CD8-positive, alpha-beta memory T cell (primary cell): ENCODE data around the gene ITSN1. TPM values are rescaled to one million over a fixed set of nuclear protein-coding genes. Genes with fewer than 3 reads are reported as not detected.

ENCODE experiments used
- CTCF ChIA-PET: fragments of 350-600 bp; sonication (Branson Sonifier 250); formaldehyde crosslinking; loops from one replicate; lab custom pipeline; 2021; ENCODE audit warnings: antibody characterized with exemption; lab: Charles Lee
- POLR2A ChIA-PET: fragments of 350-600 bp; sonication (Branson Sonifier 250); formaldehyde crosslinking; loops from one replicate; lab custom pipeline; 2021; ENCODE audit warnings: antibody characterized with exemption; lab: Charles Lee
- DNase-seq, 5 donors: peaks; one replicate each; pipeline versions ENCODE4 v3.0.0 to v3.0.0-alpha.2; 2020 to 2022; ENCODE audit warnings: mixed read lengths in 1 of 5
- H3K27ac ChIP-seq: one replicate; pipeline ENCODE4 v1.7.0; 2013; ENCODE audit warnings: low read depth, mild to moderate bottlenecking, low read length, moderate library complexity
- H3K27me3 ChIP-seq: 2 replicates; pipeline ENCODE4 v1.7.0; 2013; ENCODE audit warnings: low read length, mild to moderate bottlenecking; ENCODE audit not compliant: insufficient read depth, poor library complexity, severe bottlenecking
- H3K36me3 ChIP-seq: 2 replicates; pipeline ENCODE4 v1.7.0; 2013; ENCODE audit warnings: mild to moderate bottlenecking, low read length, moderate library complexity; ENCODE audit not compliant: insufficient read depth
- H3K4me1 ChIP-seq: 2 replicates; pipeline ENCODE4 v1.7.0; 2013; ENCODE audit warnings: mild to moderate bottlenecking, low read length, moderate library complexity; ENCODE audit not compliant: insufficient read depth
- H3K4me3 ChIP-seq: 2 replicates; pipeline ENCODE4 v1.7.0; 2013; ENCODE audit warnings: mild to moderate bottlenecking, low read length
- H3K9me3 ChIP-seq: 2 replicates; pipeline ENCODE4 v1.7.0; 2013; ENCODE audit warnings: mild to moderate bottlenecking, low read length
- H3K27ac Mint-ChIP-seq, 8 donors: one replicate each; pipeline ENCODE4 v1.8.0; 2020 to 2021; ENCODE audit warnings: mixed read lengths in 8 of 8, mild to moderate bottlenecking in 6 of 8, inconsistent platforms in 3 of 8, moderate library complexity in 3 of 8
- H3K27me3 Mint-ChIP-seq, 2 donors: one replicate each; pipeline ENCODE4 v1.8.0; 2020 to 2021; ENCODE audit warnings: mixed read lengths in 2 of 2, mild to moderate bottlenecking in 1 of 2, moderate library complexity in 1 of 2
- H3K36me3 Mint-ChIP-seq, 3 donors: one replicate each; pipeline ENCODE4 v1.8.0; 2020 to 2021; ENCODE audit warnings: mixed read lengths in 3 of 3, inconsistent platforms in 1 of 3, mild to moderate bottlenecking in 1 of 3
- H3K4me1 Mint-ChIP-seq, 3 donors: one replicate each; pipeline ENCODE4 v1.8.0; 2020 to 2021; ENCODE audit warnings: mixed read lengths in 3 of 3, inconsistent platforms in 1 of 3, mild to moderate bottlenecking in 1 of 3
- H3K4me3 Mint-ChIP-seq, 7 donors: one replicate each; pipeline ENCODE4 v1.8.0; 2020 to 2021; ENCODE audit warnings: mixed read lengths in 7 of 7, mild to moderate bottlenecking in 6 of 7, moderate library complexity in 4 of 7, inconsistent platforms in 2 of 7
- H3K9me3 Mint-ChIP-seq, 5 donors: one replicate each; pipeline ENCODE4 v1.8.0; 2020 to 2022; ENCODE audit warnings: mixed read lengths in 5 of 5, mild to moderate bottlenecking in 3 of 5, moderate library complexity in 2 of 5, inconsistent platforms in 1 of 5
- polyA plus RNA-seq: library from polyadenylated mRNA; unstranded; fragments of 300-500 nt; fragmentation: Illumina TruSeq; gene quantifications from one replicate; pipeline ENCODE4 v1.2.3, GENCODE V29; 2021
- total RNA-seq, 2 experiments: library from RNA; stranded (reverse); gene quantifications; one replicate each; pipeline ENCODE4 v1.2.3, GENCODE V29; 2021

Gene ITSN1
- total and polyA plus RNA-seq, 3 experiments from 2014 or later, result 2.7 to 5.5 (median 4.9) TPM

GRCh38 chr21:33791073-33791472, 148.8 kb downstream of the ITSN1 start:
- Histone ChIP-seq H3K36me3 (no peaks in the 10 kb centered on the region), H3K4me3 (no peak overlapping the region), H3K9me3 (no peaks in the 10 kb centered on the region), H3K4me1 (no peaks in the 10 kb centered on the region), H3K27me3 (no peaks in the 10 kb centered on the region), H3K27ac (no peak overlapping the region)
- H3K4me3 Mint-ChIP-seq, result no peak overlapping the region
- H3K27ac Mint-ChIP-seq, result no peak overlapping the region
- no peak for DNase-seq
- no peaks in the 10 kb centered on the region for H3K36me3 Mint-ChIP-seq
- CTCF ChIA-PET, result no interaction called here
- peaks cover 4 to 13% of the 10 kb centered on the region in 2 donors for H3K27me3 Mint-ChIP-seq
- H3K9me3 Mint-ChIP-seq, result no peaks in the 10 kb centered on the region
- POLR2A ChIA-PET, result no interaction called here
- no peaks in the 10 kb centered on the region for H3K4me1 Mint-ChIP-seq

- Histone ChIP-seq H3K4me1 (no peaks in the 10 kb centered on the region), H3K9me3 (no peaks in the 10 kb centered on the region), H3K27me3 (no peaks in the 10 kb centered on the region), H3K27ac (no peak overlapping the region), H3K36me3 (no peaks in the 10 kb centered on the region), H3K4me3 (no peak overlapping the region)
- Mint-ChIP-seq H3K27me3 (peaks cover 4 to 7% of the 10 kb centered on the region in 2 donors), H3K36me3 (peaks cover 0 to 4% (median 2%) of the 10 kb centered on the region in 3 donors), H3K4me1 (no peaks in the 10 kb centered on the region), H3K27ac (no peak overlapping the region), H3K4me3 (no peak overlapping the region), H3K9me3 (no peaks in the 10 kb centered on the region)
- DNase-seq, result no peak
- CTCF ChIA-PET, result no interaction called here
- POLR2A ChIA-PET, result no interaction called here
Measured at GRCh38 chr21:33794596-33794995, 152.3 kb downstream of the ITSN1 start.

- CTCF ChIA-PET, result no interaction called here
Measured at GRCh38 chr21:33797565-33797964, 155.3 kb downstream of the ITSN1 start.

GRCh38 chr21:33799378-33800090, 157.2 kb downstream of the ITSN1 start:
- H3K36me3 ChIP-seq, result no peaks in the 10 kb centered on the region
- ChIA-PET POLR2A (no interaction called here), CTCF (no interaction called here)
- no peak overlapping the region for H3K27ac Mint-ChIP-seq
- peaks cover 0 to 4% (median 2%) of the 10 kb centered on the region in 3 donors for H3K36me3 Mint-ChIP-seq
- no peak for DNase-seq
- H3K9me3 ChIP-seq, result no peaks in the 10 kb centered on the region
- H3K27me3 ChIP-seq, result no peaks in the 10 kb centered on the region
- H3K27me3 Mint-ChIP-seq, result no peaks in the 10 kb centered on the region
- no peak overlapping the region for H3K4me3 ChIP-seq
- no peaks in the 10 kb centered on the region for H3K9me3 Mint-ChIP-seq
- no peaks in the 10 kb centered on the region for H3K4me1 Mint-ChIP-seq
- no peaks in the 10 kb centered on the region for H3K4me1 ChIP-seq
- H3K27ac ChIP-seq, result no peak overlapping the region
- H3K4me3 Mint-ChIP-seq, result no peak overlapping the region

More at GRCh38 chr21:33797565-33797964, 155.3 kb downstream of the ITSN1 start:
- POLR2A ChIA-PET, result no interaction called here
- Histone ChIP-seq H3K9me3 (no peaks in the 10 kb centered on the region), H3K27me3 (no peaks in the 10 kb centered on the region), H3K36me3 (no peaks in the 10 kb centered on the region), H3K27ac (no peak overlapping the region), H3K4me3 (no peak overlapping the region), H3K4me1 (no peaks in the 10 kb centered on the region)
- Mint-ChIP-seq H3K4me3 (no peak overlapping the region), H3K9me3 (no peaks in the 10 kb centered on the region), H3K4me1 (no peaks in the 10 kb centered on the region), H3K27ac (peak overlapping the region in 1 of 8 donors; percentile 26), H3K36me3 (peaks cover 0 to 4% (median 2%) of the 10 kb centered on the region in 3 donors), H3K27me3 (peaks cover 0 to 3% of the 10 kb centered on the region in 2 donors)
- no peak for DNase-seq

- H3K4me1 Mint-ChIP-seq, result no peaks in the 10 kb centered on the region
- DNase-seq, result no peak
- H3K4me3 Mint-ChIP-seq, result no peak overlapping the region
- no peak overlapping the region for H3K27ac ChIP-seq
- H3K27me3 ChIP-seq, result no peaks in the 10 kb centered on the region
- ChIA-PET CTCF (no interaction called here), POLR2A (no interaction called here)
- no peaks in the 10 kb centered on the region for H3K27me3 Mint-ChIP-seq
- H3K36me3 ChIP-seq, result no peaks in the 10 kb centered on the region
- H3K9me3 ChIP-seq, result no peaks in the 10 kb centered on the region
- H3K36me3 Mint-ChIP-seq, result peaks cover 0 to 4% (median 2%) of the 10 kb centered on the region in 3 donors
- no peaks in the 10 kb centered on the region for H3K9me3 Mint-ChIP-seq
- H3K27ac Mint-ChIP-seq, result no peak overlapping the region
- H3K4me3 ChIP-seq, result no peak overlapping the region
- H3K4me1 ChIP-seq, result no peaks in the 10 kb centered on the region
Measured at GRCh38 chr21:33800753-33801423, 158.6 kb downstream of the ITSN1 start.

- DNase-seq, result no peak
- Histone ChIP-seq H3K27me3 (no peaks in the 10 kb centered on the region), H3K9me3 (no peaks in the 10 kb centered on the region), H3K4me3 (no peak overlapping the region), H3K27ac (no peak overlapping the region), H3K36me3 (no peaks in the 10 kb centered on the region), H3K4me1 (no peaks in the 10 kb centered on the region)
- ChIA-PET CTCF (no interaction called here), POLR2A (no interaction called here)
- H3K4me1 Mint-ChIP-seq, result no peaks in the 10 kb centered on the region
- no peak overlapping the region for H3K27ac Mint-ChIP-seq
- no peaks in the 10 kb centered on the region for H3K9me3 Mint-ChIP-seq
- H3K4me3 Mint-ChIP-seq, result no peak overlapping the region
- H3K27me3 Mint-ChIP-seq, result no peaks in the 10 kb centered on the region
- peaks cover 0 to 4% (median 2%) of the 10 kb centered on the region in 3 donors for H3K36me3 Mint-ChIP-seq
Measured at GRCh38 chr21:33801424-33802405, 159.4 kb downstream of the ITSN1 start.

GRCh38 chr21:33802481-33802880, 160.2 kb downstream of the ITSN1 start:
- Mint-ChIP-seq H3K27me3 (no peaks in the 10 kb centered on the region), H3K4me1 (no peaks in the 10 kb centered on the region), H3K27ac (no peak overlapping the region), H3K9me3 (no peaks in the 10 kb centered on the region), H3K36me3 (peaks cover 0 to 2% (median 1%) of the 10 kb centered on the region in 3 donors), H3K4me3 (no peak overlapping the region)
- Histone ChIP-seq H3K27ac (no peak overlapping the region), H3K27me3 (no peaks in the 10 kb centered on the region), H3K4me3 (no peak overlapping the region), H3K4me1 (no peaks in the 10 kb centered on the region), H3K9me3 (no peaks in the 10 kb centered on the region), H3K36me3 (no peaks in the 10 kb centered on the region)
- CTCF ChIA-PET, result no interaction called here
- POLR2A ChIA-PET, result no interaction called here
- no peak for DNase-seq
